ENCODE measurements around the gene ANTXR2. TPM values are rescaled to one million over a fixed set of nuclear protein-coding genes. Genes with fewer than 3 reads are reported as not detected.

The ANTXR2 gene
- total and polyA plus RNA-seq, 9 of the 15 experiments (the other 6 are each of a cell fraction or from before 2014, with no cell fraction given): 10.1 to 83.8 (median 60.3) TPM

GRCh38 chr4:80043541-80043940 is 29.5 kb downstream of the ANTXR2 start:
- H3K79me2 ChIP-seq (ENCODE audit: control insufficient read depth, insufficient read depth, low read length): peaks cover 3% of the 10 kb centered on the region; the same call in 1 of the 3 replicates
- ChIA-PET POLR2A (interaction anchor here (1.1 kb wide), 1 partner anchor 146 kb away, joined by 3 read pairs; no protein-coding TSS in a partner anchor), CTCF (ENCODE audit: low intra/inter-chr PET ratio) (no interaction called here)
- no peak for TF ChIP-seq BACH1 (tag; IDR thresholded peaks at IDR 0.05)
- peak; percentile 35; the same call in 1 of the 2 replicates for TF ChIP-seq CBFA2T3 (IDR thresholded peaks at IDR 0.05)
- TF ChIP-seq DPF2 (IDR thresholded peaks at IDR 0.05): 0 out of 2 replicates have a peak, but pooled peaks have one; percentile 30
- TF ChIP-seq TCF3 (CRISPR knock-in tag; IDR thresholded peaks at IDR 0.05): 0 out of 2 replicates have a peak, but pooled peaks have one; percentile 6
- TF ChIP-seq HOMEZ (CRISPR knock-in tag; IDR thresholded peaks at IDR 0.05): no peak
- TF ChIP-seq ARID1B (IDR thresholded peaks at IDR 0.05): 0 out of 2 replicates have a peak, but pooled peaks have one; percentile 24
- TF ChIP-seq LEF1 (IDR thresholded peaks at IDR 0.05): 0 out of 2 replicates have a peak, but pooled peaks have one; percentile 20
- H4K20me1 ChIP-seq (replicated peaks; ENCODE audit: control insufficient read depth, insufficient read depth, low read length): no peaks in the 10 kb centered on the region
- no peak overlapping the region for H3K9ac ChIP-seq (ENCODE audit: insufficient read depth in 1 of 2, low read depth in 2 of 2, low read length in 2 of 2)
- BruUV-seq (replicated peaks): no TSS peak
- H3K4me3 ChIP-seq: no peak overlapping the region
- no peaks in the 10 kb centered on the region for H3K9me1 ChIP-seq (ENCODE audit: control insufficient read depth, insufficient read depth, low read length)
- H3K36me3 ChIP-seq (ENCODE audit: control insufficient read depth, insufficient read depth, low read length): peaks cover 53% of the 10 kb centered on the region; the same call in 2 of the 3 replicates
- no peak overlapping the region for H2AFZ ChIP-seq (ENCODE audit: low read depth, low read length)
- intact Hi-C loops (cut with micrococcal nuclease) (no loop called here), in situ Hi-C loops (cut with MboI) (no loop called here)
- no peaks in the 10 kb centered on the region for H3K9me3 ChIP-seq (replicated peaks; ENCODE audit: control insufficient read depth, insufficient read depth, low read depth, low read length)
- H3K27ac ChIP-seq (ENCODE audit: extremely low read depth, low read depth, low read length): no peak overlapping the region
- no peaks in the 10 kb centered on the region; a peak in 2 of 5 replicates for H3K4me1 ChIP-seq (replicated peaks in 1 of 2; ENCODE audit: control insufficient read depth in 2 of 2, insufficient read depth in 2 of 2, low read length in 2 of 2)
- FAIRE-seq: no peak
- no peak overlapping the region for H3K4me2 ChIP-seq (ENCODE audit: insufficient read depth, low read length)
- WGBS (ENCODE audit: insufficient coverage, low coverage, missing lambda C conversion rate): 49% methylated on average over 3 of the region's 3 CpGs
- peak; percentile 78 for ATAC-seq
- peak in 1 of 4 experiments; percentile 31 for DNase-seq (ENCODE audit: extremely low read depth in 1 of 4, low spot score in 3 of 4)
- no peaks in the 10 kb centered on the region for H3K27me3 ChIP-seq (ENCODE audit: control insufficient read depth in 2 of 2, insufficient read depth in 2 of 2, low read length in 2 of 2)

Measured in K562 (cell line).